HEK293 (cell line): ENCODE results near the gene CENPM.
A peak's percentile ranks its signal among the peaks of the same experiment; 100 is the strongest.

Source experiments
- CTCF ChIA-PET: fragments of 350-600 bp; formaldehyde crosslinking; extraction: SDS; loops from one replicate; lab custom pipeline; 2021; ENCODE audit warnings: antibody characterized with exemption; lab: Yijun Ruan, JAX
- POLR2A ChIA-PET: fragments of 300-600 bp; formaldehyde crosslinking; extraction: SDS; loops from one replicate; lab custom pipeline; 2020; ENCODE audit warnings: antibody characterized with exemption, inconsistent platforms; lab: Yijun Ruan, JAX
- H3K27ac ChIP-seq: fragments of 200-500 bp; sonication (Bioruptor generic); 2 replicates; pipeline ENCODE4 v1.5.1; 2014; ENCODE audit warnings: low read depth, low read length, control low read depth, inconsistent platforms; ENCODE audit errors: extremely low read depth
- H3K36me3 ChIP-seq, 2 experiments: fragments of 200-500 bp in 1 of 2; sonication (Bioruptor generic) in 1 of 2; 1 replicate in 1 of 2; 2 replicates in 1 of 2; pipeline ENCODE4 v1.5.1; 2014 to 2017; ENCODE audit warnings: inconsistent platforms in 2 of 2, low read length in 2 of 2; ENCODE audit not compliant: control insufficient read depth in 2 of 2, insufficient read depth in 1 of 2
- H3K4me1 ChIP-seq: fragments of 200-500 bp; sonication (Bioruptor generic); 2 replicates; pipeline ENCODE4 v1.5.1; 2014; ENCODE audit warnings: mild to moderate bottlenecking, low read length, inconsistent platforms; ENCODE audit not compliant: control insufficient read depth, insufficient read depth
- H3K4me3 ChIP-seq: 2 replicates; pipeline ENCODE4 v1.5.1; 2011; ENCODE audit warnings: low read depth, mild to moderate bottlenecking, control low read depth, low read length, moderate library complexity
- H3K9me3 ChIP-seq: fragments of 200-500 bp; sonication (Bioruptor generic); 2 replicates; pipeline ENCODE4 v1.5.1; 2014; ENCODE audit warnings: low read depth, low read length, inconsistent platforms; ENCODE audit not compliant: control insufficient read depth, insufficient read depth
- BCL11B ChIP-seq: fragments of 450-650 bp; formaldehyde crosslinking; IDR thresholded peaks from 2 replicates; pipeline ENCODE4 v1.5.1; 2016; ENCODE audit warnings: low read depth, missing biosample characterization, missing genetic modification characterization
- ELK4 ChIP-seq: IDR thresholded peaks from 2 replicates; pipeline ENCODE4 v1.6.1; 2011; ENCODE audit warnings: mild to moderate bottlenecking, low read depth, low read length, borderline replicate concordance
- GFI1B ChIP-seq: fragments of 450-650 bp; formaldehyde crosslinking; IDR thresholded peaks from 2 replicates; pipeline ENCODE4 v1.5.1; 2016; ENCODE audit warnings: missing biosample characterization, missing genetic modification characterization
- HOXC10 ChIP-seq: sonication (generic); formaldehyde crosslinking; IDR thresholded peaks from 2 replicates; pipeline ENCODE4 v1.8.1; 2023; ENCODE audit warnings: mild to moderate bottlenecking, missing genetic modification reagents
- KLF1 ChIP-seq: fragments of 450-650 bp; formaldehyde crosslinking; IDR thresholded peaks from 2 replicates; pipeline ENCODE4 v1.5.1; 2016; ENCODE audit warnings: missing biosample characterization, missing genetic modification characterization
- OVOL3 ChIP-seq: fragments of 450-650 bp; formaldehyde crosslinking; IDR thresholded peaks from 2 replicates; pipeline ENCODE4 v1.5.1; 2016; ENCODE audit warnings: missing biosample characterization, missing genetic modification characterization
- SALL2 ChIP-seq: fragments of 450-650 bp; formaldehyde crosslinking; IDR thresholded peaks from 2 replicates; pipeline ENCODE4 v1.5.0; 2017; ENCODE audit warnings: missing biosample characterization, mild to moderate bottlenecking, missing genetic modification characterization, borderline replicate concordance
- ZBTB17 ChIP-seq: fragments of 450-650 bp; formaldehyde crosslinking; IDR thresholded peaks from 2 replicates; pipeline ENCODE4 v1.5.1; 2016; ENCODE audit warnings: missing biosample characterization, missing genetic modification characterization
- ZBTB21 ChIP-seq: fragments of 450-650 bp; formaldehyde crosslinking; IDR thresholded peaks from 2 replicates; pipeline ENCODE4 v1.5.1; 2017; ENCODE audit warnings: missing biosample characterization, missing genetic modification characterization
- ZEB2 ChIP-seq: fragments of 450-650 bp; formaldehyde crosslinking; IDR thresholded peaks from 2 replicates; pipeline ENCODE4 v1.5.1; 2016; ENCODE audit warnings: missing biosample characterization, missing genetic modification characterization
- ZFHX2 ChIP-seq: fragments of 450-650 bp; formaldehyde crosslinking; conservative IDR thresholded peaks from 2 replicates; pipeline ENCODE4 v1.5.1; 2016; ENCODE audit warnings: missing biosample characterization, missing genetic modification characterization
- ZFP41 ChIP-seq: fragments of 450-650 bp; formaldehyde crosslinking; IDR thresholded peaks from 2 replicates; pipeline ENCODE4 v1.5.1; 2016; ENCODE audit warnings: missing biosample characterization, missing genetic modification characterization, borderline replicate concordance
- ZNF10 ChIP-seq: fragments of 450-650 bp; formaldehyde crosslinking; IDR thresholded peaks from 2 replicates; pipeline ENCODE4 v1.5.1; 2017; ENCODE audit warnings: missing biosample characterization, missing genetic modification characterization
- ZNF121 ChIP-seq: fragments of 450-650 bp; formaldehyde crosslinking; IDR thresholded peaks from 2 replicates; pipeline ENCODE4 v1.5.1; 2016; ENCODE audit warnings: missing biosample characterization, missing genetic modification characterization
- ZNF140 ChIP-seq: fragments of 450-650 bp; formaldehyde crosslinking; IDR thresholded peaks from 2 replicates; pipeline ENCODE4 v1.5.1; 2016; ENCODE audit warnings: missing biosample characterization, missing genetic modification characterization
- ZNF202 ChIP-seq: fragments of 450-650 bp; formaldehyde crosslinking; IDR thresholded peaks from 2 replicates; pipeline ENCODE4 v1.5.1; 2016; ENCODE audit warnings: missing biosample characterization, missing genetic modification characterization, borderline replicate concordance
- ZNF24 ChIP-seq: fragments of 450-650 bp; formaldehyde crosslinking; IDR thresholded peaks from 2 replicates; pipeline ENCODE4 v1.5.1; 2016; ENCODE audit warnings: missing biosample characterization, missing genetic modification characterization
- ZNF266 ChIP-seq: fragments of 450-650 bp; formaldehyde crosslinking; IDR thresholded peaks from 2 replicates; pipeline ENCODE4 v1.5.1; 2016; ENCODE audit warnings: missing biosample characterization, missing genetic modification characterization, low read depth
- ZNF280C ChIP-seq: fragments of 450-650 bp; formaldehyde crosslinking; IDR thresholded peaks from 2 replicates; pipeline ENCODE4 v1.5.1; 2016; ENCODE audit warnings: missing biosample characterization, missing genetic modification characterization
- ZNF473 ChIP-seq: fragments of 450-650 bp; formaldehyde crosslinking; IDR thresholded peaks from 2 replicates; pipeline ENCODE4 v1.5.1; 2017; ENCODE audit warnings: missing biosample characterization, missing genetic modification characterization
- ZNF501 ChIP-seq: fragments of 450-650 bp; formaldehyde crosslinking; IDR thresholded peaks from 2 replicates; pipeline ENCODE4 v1.5.1; 2016; ENCODE audit warnings: missing biosample characterization, missing genetic modification characterization
- ZNF585B ChIP-seq: fragments of 450-650 bp; formaldehyde crosslinking; IDR thresholded peaks from 2 replicates; pipeline ENCODE4 v1.5.1; 2016; ENCODE audit warnings: missing biosample characterization, missing genetic modification characterization
- ZNF596 ChIP-seq: fragments of 450-650 bp; IDR thresholded peaks from 2 replicates; pipeline ENCODE4 v1.5.0; 2018; ENCODE audit warnings: missing biosample characterization, mild to moderate bottlenecking, missing genetic modification characterization, moderate library complexity
- ZNF747 ChIP-seq: fragments of 450-650 bp; formaldehyde crosslinking; IDR thresholded peaks from 2 replicates; pipeline ENCODE4 v1.5.1; 2016; ENCODE audit warnings: missing biosample characterization, missing genetic modification characterization
- ZNF837 ChIP-seq: fragments of 450-650 bp; formaldehyde crosslinking; IDR thresholded peaks from 2 replicates; pipeline ENCODE4 v1.5.1; 2016; ENCODE audit warnings: missing biosample characterization, missing genetic modification characterization
- TF ChIP-seq, protein P1 (sequence below): fragments of 450-650 bp; formaldehyde crosslinking; IDR thresholded peaks from 2 replicates; pipeline ENCODE4 v1.5.1; 2016; ENCODE audit warnings: missing biosample characterization, missing genetic modification characterization
- TF ChIP-seq, protein P2 (sequence below): fragments of 450-650 bp; formaldehyde crosslinking; IDR thresholded peaks from 2 replicates; pipeline ENCODE4 v1.5.1; 2016; ENCODE audit warnings: missing biosample characterization, missing genetic modification characterization
- TF ChIP-seq, protein P3 (sequence below): fragments of 450-650 bp; formaldehyde crosslinking; IDR thresholded peaks from 2 replicates; pipeline ENCODE4 v1.5.1; 2016; ENCODE audit warnings: missing biosample characterization, missing genetic modification characterization

The CENPM gene

DNA sequence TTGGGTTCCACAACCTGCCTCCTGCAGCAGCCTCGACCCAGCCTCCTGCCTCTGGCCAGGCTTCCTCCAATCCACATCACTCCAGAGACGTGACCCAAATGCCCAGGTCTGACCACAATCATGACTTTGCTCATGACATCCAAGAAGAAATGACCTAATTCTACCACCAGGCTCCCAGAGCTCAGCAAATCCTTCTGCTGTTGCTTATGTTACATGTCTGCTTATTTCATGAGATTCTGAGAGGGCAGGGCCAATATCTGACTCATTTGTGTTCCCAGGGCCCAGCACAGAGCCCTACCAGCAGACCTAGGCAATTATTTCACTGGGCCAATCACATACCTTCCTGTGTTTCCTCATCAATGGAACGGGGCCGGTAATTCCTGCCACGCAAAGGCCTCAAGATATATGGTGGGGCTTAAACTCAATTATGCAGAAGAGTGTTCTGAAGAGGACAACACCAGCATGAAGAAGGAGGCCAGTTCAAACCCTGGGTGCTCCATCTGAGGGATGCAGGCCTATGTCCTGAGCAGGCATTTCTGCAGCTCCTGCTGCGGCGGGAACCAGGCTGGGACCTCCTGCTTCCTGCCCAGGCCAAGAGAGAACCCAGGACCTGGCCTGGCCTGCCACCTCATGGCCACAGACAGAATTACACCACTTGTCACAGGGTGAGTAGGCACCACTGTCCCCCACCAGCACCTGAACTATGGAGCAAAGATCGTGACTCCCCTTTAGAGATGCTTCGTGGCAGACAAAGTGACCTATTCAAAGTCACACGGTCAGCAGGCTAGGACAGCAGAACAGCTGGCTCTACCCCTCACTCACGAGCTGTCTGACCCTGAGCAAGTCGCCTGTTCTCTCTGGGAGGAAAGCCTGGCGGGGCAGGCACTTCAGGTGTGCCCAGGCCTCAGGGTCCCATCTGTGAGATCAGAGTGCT, 5.9 kb downstream of the CENPM start (continued):
- TF ChIP-seq ZFP41 = no peak
- TF ChIP-seq, protein P1, sequence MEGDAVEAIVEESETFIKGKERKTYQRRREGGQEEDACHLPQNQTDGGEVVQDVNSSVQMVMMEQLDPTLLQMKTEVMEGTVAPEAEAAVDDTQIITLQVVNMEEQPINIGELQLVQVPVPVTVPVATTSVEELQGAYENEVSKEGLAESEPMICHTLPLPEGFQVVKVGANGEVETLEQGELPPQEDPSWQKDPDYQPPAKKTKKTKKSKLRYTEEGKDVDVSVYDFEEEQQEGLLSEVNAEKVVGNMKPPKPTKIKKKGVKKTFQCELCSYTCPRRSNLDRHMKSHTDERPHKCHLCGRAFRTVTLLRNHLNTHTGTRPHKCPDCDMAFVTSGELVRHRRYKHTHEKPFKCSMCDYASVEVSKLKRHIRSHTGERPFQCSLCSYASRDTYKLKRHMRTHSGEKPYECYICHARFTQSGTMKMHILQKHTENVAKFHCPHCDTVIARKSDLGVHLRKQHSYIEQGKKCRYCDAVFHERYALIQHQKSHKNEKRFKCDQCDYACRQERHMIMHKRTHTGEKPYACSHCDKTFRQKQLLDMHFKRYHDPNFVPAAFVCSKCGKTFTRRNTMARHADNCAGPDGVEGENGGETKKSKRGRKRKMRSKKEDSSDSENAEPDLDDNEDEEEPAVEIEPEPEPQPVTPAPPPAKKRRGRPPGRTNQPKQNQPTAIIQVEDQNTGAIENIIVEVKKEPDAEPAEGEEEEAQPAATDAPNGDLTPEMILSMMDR (tag by site-specific recombination) = peak; percentile 86
- TF ChIP-seq ZNF266 (tag by site-specific recombination) = no peak
- TF ChIP-seq ZNF837 = no peak
- peak; percentile 64 for TF ChIP-seq ZBTB17 (tag by site-specific recombination)
- TF ChIP-seq ELK4 = no peak
- TF ChIP-seq OVOL3 = no peak
- TF ChIP-seq ZEB2 = 0 out of 2 replicates have a peak, but pooled peaks have one; percentile 31
- TF ChIP-seq, protein P2, sequence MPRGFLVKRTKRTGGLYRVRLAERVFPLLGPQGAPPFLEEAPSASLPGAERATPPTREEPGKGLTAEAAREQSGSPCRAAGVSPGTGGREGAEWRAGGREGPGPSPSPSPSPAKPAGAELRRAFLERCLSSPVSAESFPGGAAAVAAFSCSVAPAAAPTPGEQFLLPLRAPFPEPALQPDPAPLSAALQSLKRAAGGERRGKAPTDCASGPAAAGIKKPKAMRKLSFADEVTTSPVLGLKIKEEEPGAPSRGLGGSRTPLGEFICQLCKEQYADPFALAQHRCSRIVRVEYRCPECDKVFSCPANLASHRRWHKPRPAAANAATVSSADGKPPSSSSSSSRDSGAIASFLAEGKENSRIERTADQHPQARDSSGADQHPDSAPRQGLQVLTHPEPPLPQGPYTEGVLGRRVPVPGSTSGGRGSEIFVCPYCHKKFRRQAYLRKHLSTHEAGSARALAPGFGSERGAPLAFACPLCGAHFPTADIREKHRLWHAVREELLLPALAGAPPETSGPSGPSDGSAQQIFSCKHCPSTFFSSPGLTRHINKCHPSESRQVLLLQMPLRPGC (tag by site-specific recombination) = no peak
- peak; percentile 81; the same call in 1 of the 2 replicates for TF ChIP-seq ZNF10
- TF ChIP-seq ZNF280C (tag by site-specific recombination) = no peak
- TF ChIP-seq BCL11B (tag by site-specific recombination) = no peak

GRCh38 chr22:41939981-41940831, 6.7 kb downstream of the CENPM start:
- Histone ChIP-seq H3K4me1 (no peaks in the 10 kb centered on the region; the same call in 1 of the 2 replicates), H3K27ac (0 out of 2 replicates have a peak overlapping the region, but pooled peaks have one; percentile 12), H3K36me3 (peaks cover 56 to 91% of the 10 kb centered on the region in 2 experiments; a peak in 2 of 3 replicates), H3K9me3 (no peaks in the 10 kb centered on the region), H3K4me3 (no peak overlapping the region)
- ChIA-PET CTCF (interaction anchor here (0.7 to 3.8 kb wide), 24 partner anchors 10 to 458 kb away, joined by 3 to 53 read pairs (median 4); partner anchors contain the start of genes MEI1, SMIM45 and SREBF2), POLR2A (interaction anchor here (1.0 to 1.4 kb wide), 2 partner anchors 243 to 251 kb away, joined by 5 to 8 read pairs; partner anchors contain the start of gene SNU13)
- no peak for TF ChIP-seq ZBTB21 (tag by site-specific recombination)
- TF ChIP-seq ZNF747 (tag by site-specific recombination) = no peak
- no peak for TF ChIP-seq SALL2 (tag by site-specific recombination)
- TF ChIP-seq ZNF202 (tag by site-specific recombination) = no peak
- TF ChIP-seq ZFHX2 (tag by site-specific recombination) = peak; percentile 66
- TF ChIP-seq, protein P3, sequence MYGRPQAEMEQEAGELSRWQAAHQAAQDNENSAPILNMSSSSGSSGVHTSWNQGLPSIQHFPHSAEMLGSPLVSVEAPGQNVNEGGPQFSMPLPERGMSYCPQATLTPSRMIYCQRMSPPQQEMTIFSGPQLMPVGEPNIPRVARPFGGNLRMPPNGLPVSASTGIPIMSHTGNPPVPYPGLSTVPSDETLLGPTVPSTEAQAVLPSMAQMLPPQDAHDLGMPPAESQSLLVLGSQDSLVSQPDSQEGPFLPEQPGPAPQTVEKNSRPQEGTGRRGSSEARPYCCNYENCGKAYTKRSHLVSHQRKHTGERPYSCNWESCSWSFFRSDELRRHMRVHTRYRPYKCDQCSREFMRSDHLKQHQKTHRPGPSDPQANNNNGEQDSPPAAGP (tag by site-specific recombination) = 0 out of 2 replicates have a peak, but pooled peaks have one; percentile 22
- TF ChIP-seq ZNF473 (tag by site-specific recombination) = no peak
- no peak for TF ChIP-seq GFI1B
- no peak for TF ChIP-seq ZNF596
- TF ChIP-seq HOXC10 (CRISPR knock-in tag) = no peak
- TF ChIP-seq ZNF140 (tag by site-specific recombination) = no peak
- TF ChIP-seq KLF1 (tag by site-specific recombination) = peak; percentile 64
- TF ChIP-seq ZNF24 (tag by site-specific recombination) = no peak
- no peak for TF ChIP-seq ZNF121 (tag by site-specific recombination)
- TF ChIP-seq ZNF501 (tag by site-specific recombination) = no peak
- TF ChIP-seq ZNF585B (tag by site-specific recombination) = no peak
